ENCODE results near the gene EHMT1.
"Not testable (repeated sequence)": the region's sequence is repeated elsewhere in the genome, so short reads cannot be mapped to it uniquely, and the experiment has no call there.

The EHMT1 gene

GRCh38 chr9:137809726-137810450 is 191.1 kb downstream of the EHMT1 start:
- DNase-seq: not testable (repeated sequence)

- DNase-seq: no peak
Measured at GRCh38 chr9:137811283-137811870, 192.6 kb downstream of the EHMT1 start.

- no peak for DNase-seq
Measured at GRCh38 chr9:137812356-137813023, 193.7 kb downstream of the EHMT1 start.

- no peak for DNase-seq
Measured at GRCh38 chr9:137813167-137813566, 194.4 kb downstream of the EHMT1 start.

GRCh38 chr9:137813651-137814415 is 195.0 kb downstream of the EHMT1 start:
- no peak for DNase-seq

GRCh38 chr9:137814436-137814835 is 195.6 kb downstream of the EHMT1 start:
- DNase-seq: no peak

- DNase-seq: no peak
Measured at GRCh38 chr9:137814841-137815240, 196.0 kb downstream of the EHMT1 start.

- DNase-seq: no peak
Measured at GRCh38 chr9:137815256-137816255, 196.8 kb downstream of the EHMT1 start.

GRCh38 chr9:137816531-137817235 is 197.9 kb downstream of the EHMT1 start:
- DNase-seq: no peak

GRCh38 chr9:137817236-137818200 is 198.7 kb downstream of the EHMT1 start:
- DNase-seq: no peak

GRCh38 chr9:137818286-137818685 is 199.5 kb downstream of the EHMT1 start:
- no peak for DNase-seq

GRCh38 chr9:137820161-137820855 is 201.5 kb downstream of the EHMT1 start:
- no peak for DNase-seq

GRCh38 chr9:137823986-137824771 is 205.4 kb downstream of the EHMT1 start:
- no peak for DNase-seq

GRCh38 chr9:137825324-137825989 is 206.7 kb downstream of the EHMT1 start:
- DNase-seq: peak; percentile 34 to 36

GRCh38 chr9:137827908-137828526 is 209.2 kb downstream of the EHMT1 start:
- no peak for DNase-seq

- DNase-seq: no peak
Measured at GRCh38 chr9:137828527-137829259, 209.9 kb downstream of the EHMT1 start.
